SK-N-SH treated with all-trans-retinoic acid at 6 μM for 48 hours (cell line): Measurements from ENCODE around the gene TMEM82.

Experiments
- ATAC-seq: fragments of 200-7000 bp; cut with Tn5 transposase; 3 replicates; pipeline ENCODE4 v1.9.1; 2020; ENCODE audit warnings: mild to moderate bottlenecking, moderate library complexity
- BACH2 ChIP-seq: fragments of 250-450 bp; sonication (Bioruptor Pico); IDR thresholded peaks from 2 replicates; pipeline ENCODE4 v1.9.0; 2021; ENCODE audit warnings: mild to moderate bottlenecking, borderline replicate concordance
- CREB5 ChIP-seq: fragments of 250-450 bp; sonication (Bioruptor Pico); IDR thresholded peaks from 2 replicates; pipeline ENCODE4 v1.5.1; 2020; ENCODE audit warnings: low read depth, mild to moderate bottlenecking, moderate library complexity
- CSDC2 ChIP-seq: fragments of 250-450 bp; sonication (Bioruptor Pico); IDR thresholded peaks from 2 replicates; pipeline ENCODE4 v1.5.0; 2020; ENCODE audit warnings: mild to moderate bottlenecking, moderate library complexity
- CSRNP3 ChIP-seq: fragments of 250-450 bp; sonication (Bioruptor Pico); IDR thresholded peaks from 2 replicates; pipeline ENCODE4 v1.5.1; 2021; ENCODE audit warnings: mild to moderate bottlenecking, moderate library complexity
- ESRRG ChIP-seq: fragments of 250-450 bp; sonication (Bioruptor Pico); IDR thresholded peaks from 2 replicates; pipeline ENCODE4 v1.6.1; 2021; ENCODE audit warnings: mild to moderate bottlenecking
- GLIS3 ChIP-seq: fragments of 250-450 bp; sonication (Bioruptor Pico); IDR thresholded peaks from 2 replicates; pipeline ENCODE4 v1.5.0; 2020; ENCODE audit warnings: mild to moderate bottlenecking, moderate library complexity
- ISL1 ChIP-seq: fragments of 250-450 bp; sonication (Bioruptor Pico); IDR thresholded peaks from 2 replicates; pipeline ENCODE4 v2.1.2; 2022; ENCODE audit warnings: mild to moderate bottlenecking, moderate library complexity
- OSR1 ChIP-seq: fragments of 250-450 bp; sonication (Bioruptor Pico); IDR thresholded peaks from 2 replicates; pipeline ENCODE4 v1.8.0; 2022; ENCODE audit warnings: moderate library complexity, mild to moderate bottlenecking, inconsistent platforms
- PATZ1 ChIP-seq: fragments of 250-450 bp; sonication (Bioruptor Pico); IDR thresholded peaks from 2 replicates; pipeline ENCODE4 v1.8.0; 2020; ENCODE audit warnings: mild to moderate bottlenecking, moderate library complexity, borderline replicate concordance
- PPARA ChIP-seq: fragments of 250-450 bp; sonication (Bioruptor Pico); IDR thresholded peaks from 2 replicates; pipeline ENCODE4 v1.5.0; 2020; ENCODE audit warnings: mild to moderate bottlenecking, borderline replicate concordance
- RARB ChIP-seq: fragments of 250-450 bp; sonication (Bioruptor Pico); IDR thresholded peaks from 2 replicates; pipeline ENCODE4 v1.8.0; 2021; ENCODE audit warnings: mild to moderate bottlenecking, moderate library complexity
- SNAI2 ChIP-seq: fragments of 250-450 bp; sonication (Bioruptor Pico); IDR thresholded peaks from 2 replicates; pipeline ENCODE4 v1.5.0; 2020; ENCODE audit warnings: mild to moderate bottlenecking, moderate library complexity
- TCF4 ChIP-seq: fragments of 250-450 bp; sonication (Bioruptor Pico); IDR thresholded peaks from 2 replicates; pipeline ENCODE4 v1.8.0; 2021; ENCODE audit warnings: mild to moderate bottlenecking, moderate library complexity, borderline replicate concordance
- TOX ChIP-seq: fragments of 250-450 bp; sonication (Bioruptor Pico); IDR thresholded peaks from 2 replicates; pipeline ENCODE4 v1.8.0; 2021; ENCODE audit warnings: mild to moderate bottlenecking, moderate library complexity, borderline replicate concordance
- TSHZ2 ChIP-seq: fragments of 250-450 bp; sonication (Bioruptor Pico); IDR thresholded peaks from 2 replicates; pipeline ENCODE4 v1.5.0; 2020; ENCODE audit warnings: mild to moderate bottlenecking, moderate library complexity
- ZC3H10 ChIP-seq: fragments of 250-450 bp; sonication (Bioruptor Pico); IDR thresholded peaks from 2 replicates; pipeline ENCODE4 v1.5.1; 2021; ENCODE audit warnings: mild to moderate bottlenecking, moderate library complexity
- ZFP3 ChIP-seq: fragments of 250-450 bp; sonication (Bioruptor Pico); IDR thresholded peaks from 2 replicates; pipeline ENCODE4 v1.5.0; 2020; ENCODE audit warnings: mild to moderate bottlenecking, moderate library complexity
- ZFP30 ChIP-seq: fragments of 450-650 bp; formaldehyde crosslinking; IDR thresholded peaks from 2 replicates; pipeline ENCODE4 v1.5.0; 2022; ENCODE audit warnings: mild to moderate bottlenecking, moderate library complexity
- ZNF565 ChIP-seq: fragments of 450-650 bp; formaldehyde crosslinking; conservative IDR thresholded peaks from 2 replicates; pipeline ENCODE4 v1.5.0; 2020; ENCODE audit warnings: low read depth, mild to moderate bottlenecking, moderate library complexity
- ZNF70 ChIP-seq: fragments of 450-650 bp; formaldehyde crosslinking; IDR thresholded peaks from 2 replicates; pipeline ENCODE4 v1.5.0; 2020; ENCODE audit warnings: mild to moderate bottlenecking, moderate library complexity
- ZNF8 ChIP-seq: fragments of 450-650 bp; formaldehyde crosslinking; IDR thresholded peaks from 2 replicates; pipeline ENCODE4 v1.5.0; 2020; ENCODE audit warnings: mild to moderate bottlenecking, moderate library complexity

TMEM82 gene

GRCh38 chr1:15722836-15723532, 19.3 kb upstream of the TMEM82 start:
- TF ChIP-seq PPARA (CRISPR knock-in tag) (no peak), ZFP30 (CRISPR knock-in tag) (no peak), TSHZ2 (no peak), ZNF8 (no peak), CREB5 (CRISPR knock-in tag) (no peak), PATZ1 (CRISPR knock-in tag) (no peak), CSDC2 (CRISPR knock-in tag) (no peak), ZNF70 (CRISPR knock-in tag) (no peak), RARB (CRISPR knock-in tag) (no peak), TOX (CRISPR knock-in tag) (no peak), TCF4 (CRISPR knock-in tag) (no peak), ZFP3 (CRISPR knock-in tag) (no peak), ZNF565 (CRISPR knock-in tag) (no peak), ESRRG (no peak), ZC3H10 (CRISPR knock-in tag) (no peak), CSRNP3 (CRISPR knock-in tag) (no peak), ISL1 (CRISPR knock-in tag) (no peak)
- ATAC-seq: no peak

GRCh38 chr1:15723631-15724246, 18.6 kb upstream of the TMEM82 start:
- ATAC-seq: no peak
- TF ChIP-seq OSR1 (CRISPR knock-in tag): no peak
- TF ChIP-seq TCF4 (CRISPR knock-in tag): no peak
- TF ChIP-seq ZNF565 (CRISPR knock-in tag): no peak
- TF ChIP-seq SNAI2 (CRISPR knock-in tag): no peak
- no peak for TF ChIP-seq PATZ1 (CRISPR knock-in tag)
- TF ChIP-seq PPARA (CRISPR knock-in tag): no peak
- no peak for TF ChIP-seq BACH2 (CRISPR knock-in tag)
- no peak for TF ChIP-seq GLIS3 (CRISPR knock-in tag)
- no peak for TF ChIP-seq ZFP3 (CRISPR knock-in tag)
- TF ChIP-seq ZFP30 (CRISPR knock-in tag): no peak
- no peak for TF ChIP-seq ESRRG
- TF ChIP-seq RARB (CRISPR knock-in tag): no peak
- TF ChIP-seq ZC3H10 (CRISPR knock-in tag): no peak
- TF ChIP-seq, all 23 proteins: peak for 0
